Sigmoid colon (tissue), 7 donors: ENCODE measurements around the gene APCS. TPM values are rescaled to one million over a fixed set of nuclear protein-coding genes. Genes with fewer than 3 reads are reported as not detected.

Experiments
- DNase-seq: peaks from one replicate; pipeline ENCODE4 v3.0.0-alpha.2; 2019
- H3K27ac ChIP-seq, 4 donors: fragments of 200-600 bp; sonication (generic); one replicate each; pipeline ENCODE4 v1.5.1; 2016 to 2019; ENCODE audit warnings: mild to moderate bottlenecking in 1 of 4
- H3K27me3 ChIP-seq, 3 donors: fragments of 200-600 bp; sonication (generic); one replicate each; pipeline ENCODE4 v1.5.1; 2019; ENCODE audit warnings: mild to moderate bottlenecking in 1 of 3
- H3K36me3 ChIP-seq, 4 donors: fragments of 200-600 bp; sonication (generic); one replicate each; pipeline ENCODE4 v1.5.1; 2016 to 2019
- H3K4me1 ChIP-seq, 4 donors: fragments of 200-600 bp; sonication (generic); one replicate each; pipeline ENCODE4 v1.5.1; 2017 to 2019
- H3K4me3 ChIP-seq, 4 donors: fragments of 200-600 bp; sonication (generic); one replicate each; pipeline ENCODE4 v1.5.1; 2017 to 2019; ENCODE audit warnings: mild to moderate bottlenecking in 2 of 4, moderate library complexity in 1 of 4
- H3K9me3 ChIP-seq, 4 donors: fragments of 200-600 bp in 3 of 4; sonication (generic) in 3 of 4; one replicate each; pipeline versions ENCODE4 v1.5.1 to v1.6.1; 2013 to 2019
- CTCF ChIP-seq, 4 experiments: fragments of 450-650 bp in 3 of 4; fragments of 200-600 bp in 1 of 4; IDR thresholded peaks; one replicate each; pipeline ENCODE4 v1.5.1; 2016 to 2019; ENCODE audit warnings: antibody characterized with exemption in 4 of 4, mild to moderate bottlenecking in 3 of 4, moderate library complexity in 2 of 4
- EP300 ChIP-seq, 4 donors: sonication (generic); formaldehyde crosslinking; IDR thresholded peaks; one replicate each; pipeline ENCODE4 v1.6.1; 2017; ENCODE audit warnings: antibody characterized with exemption in 4 of 4
- POLR2A ChIP-seq, 2 donors: fragments of 450-650 bp; IDR thresholded peaks; one replicate each; pipeline ENCODE4 v1.6.1; 2016; ENCODE audit warnings: antibody characterized with exemption in 2 of 2, mild to moderate bottlenecking in 2 of 2, moderate library complexity in 2 of 2
- POLR2AphosphoS5 ChIP-seq, 4 donors: sonication (generic); formaldehyde crosslinking; IDR thresholded peaks; one replicate each; pipeline ENCODE4 v1.6.1; 2017; ENCODE audit warnings: antibody characterized with exemption in 4 of 4
- WGBS, 2 donors: extraction: QIAGEN DNeasy Blood & Tissue Kit; methylation state at CpG; one replicate each; pipeline ENCODE4 v1.1.7; 2013; 5-methylcytosine and 5-hydroxymethylcytosine counted together
- intact Hi-C: fragments of 100-400 bp; cut with DNase I; formaldehyde crosslinking; loops from one replicate; pipeline ENCODE4 v1.15.1; 2023
- polyA plus RNA-seq, 3 donors: library from polyadenylated mRNA; stranded (reverse); fragments of 200-250 nt; gene quantifications; one replicate each; pipeline ENCODE4 v1.2.3, GENCODE V29; 2013
- total RNA-seq, 4 donors: library from RNA; depleted of rRNA; stranded (reverse); fragments of >200 nt; gene quantifications; one replicate each; pipeline ENCODE4 v1.1.0, GENCODE V29; 2016
- donor health status: healthy with polysubstance abuse.
- donor health status: Bipolar disorder and iron deficiency.
- donor health status: healthy.

Gene APCS
- total and polyA plus RNA-seq, 7 donors, result not detected

GRCh38 chr1:159581422-159581821 is 6.2 kb upstream of the APCS start:
- no peak for DNase-seq
- TF ChIP-seq POLR2AphosphoS5 (IDR thresholded peaks at IDR 0.05), result no peak
- no peak for TF ChIP-seq EP300 (IDR thresholded peaks at IDR 0.05)
- TF ChIP-seq CTCF (IDR thresholded peaks at IDR 0.05), result no peak
- no peak for TF ChIP-seq POLR2A (IDR thresholded peaks at IDR 0.05)
- Histone ChIP-seq H3K36me3 (no peaks in the 10 kb centered on the region), H3K27me3 (no peaks in the 10 kb centered on the region), H3K27ac (no peak overlapping the region), H3K4me3 (no peak overlapping the region), H3K9me3 (no peaks in the 10 kb centered on the region), H3K4me1 (no peaks in the 10 kb centered on the region)
- WGBS, 2 donors, result 67 to 84% methylated on average over 1 of the region's 1 CpG
- intact Hi-C loops, result no loop called here

GRCh38 chr1:159584536-159584935 is 3.1 kb upstream of the APCS start:
- Histone ChIP-seq H3K4me1 (no peaks in the 10 kb centered on the region), H3K27ac (no peak overlapping the region), H3K4me3 (no peak overlapping the region), H3K27me3 (no peaks in the 10 kb centered on the region), H3K36me3 (no peaks in the 10 kb centered on the region), H3K9me3 (no peaks in the 10 kb centered on the region)
- WGBS, 2 donors, result 78 to 81% methylated on average over 2 of the region's 2 CpGs
- no peak for DNase-seq
- intact Hi-C loops, result no loop called here
- TF ChIP-seq POLR2AphosphoS5 (IDR thresholded peaks at IDR 0.05), result no peak
- TF ChIP-seq CTCF (IDR thresholded peaks at IDR 0.05), result no peak
- no peak for TF ChIP-seq EP300 (IDR thresholded peaks at IDR 0.05)
- TF ChIP-seq POLR2A (IDR thresholded peaks at IDR 0.05), result no peak

- intact Hi-C loops, result no loop called here
- Histone ChIP-seq H3K4me3 (no peak overlapping the region), H3K9me3 (peaks cover 0 to 4% (median 0%) of the 10 kb centered on the region in 4 donors), H3K27ac (no peak overlapping the region), H3K36me3 (no peaks in the 10 kb centered on the region), H3K27me3 (no peaks in the 10 kb centered on the region), H3K4me1 (no peaks in the 10 kb centered on the region)
- no peak for DNase-seq
- TF ChIP-seq CTCF (IDR thresholded peaks at IDR 0.05) (no peak), POLR2AphosphoS5 (IDR thresholded peaks at IDR 0.05) (no peak), EP300 (IDR thresholded peaks at IDR 0.05) (no peak), POLR2A (IDR thresholded peaks at IDR 0.05) (no peak)
- 80 to 88% methylated on average over 4 of the region's 4 CpGs for WGBS, 2 donors
Observed at GRCh38 chr1:159591981-159592380, 4.4 kb downstream of the APCS start.

- Histone ChIP-seq H3K9me3 (peaks cover 0 to 4% (median 0%) of the 10 kb centered on the region in 4 donors), H3K4me1 (no peaks in the 10 kb centered on the region), H3K27me3 (no peaks in the 10 kb centered on the region), H3K4me3 (no peak overlapping the region), H3K36me3 (no peaks in the 10 kb centered on the region), H3K27ac (no peak overlapping the region)
- TF ChIP-seq CTCF (IDR thresholded peaks at IDR 0.05), result no peak
- TF ChIP-seq EP300 (IDR thresholded peaks at IDR 0.05), result no peak
- TF ChIP-seq POLR2A (IDR thresholded peaks at IDR 0.05), result no peak
- no peak for TF ChIP-seq POLR2AphosphoS5 (IDR thresholded peaks at IDR 0.05)
- 44% methylated on average over 6 of the region's 6 CpGs for WGBS, 2 donors
- intact Hi-C loops, result no loop called here
- no peak for DNase-seq
Observed at GRCh38 chr1:159594625-159595405, 7.2 kb downstream of the APCS start.

GRCh38 chr1:159598196-159598595 is 10.6 kb downstream of the APCS start:
- intact Hi-C loops, result no loop called here
- Histone ChIP-seq H3K27me3 (no peaks in the 10 kb centered on the region), H3K27ac (no peak overlapping the region), H3K36me3 (no peaks in the 10 kb centered on the region), H3K4me1 (no peaks in the 10 kb centered on the region), H3K9me3 (no peaks in the 10 kb centered on the region), H3K4me3 (no peak overlapping the region)
- 48 to 73% methylated on average over 4 of the region's 4 CpGs for WGBS, 2 donors
- no peak for DNase-seq
- TF ChIP-seq EP300 (IDR thresholded peaks at IDR 0.05) (no peak), CTCF (IDR thresholded peaks at IDR 0.05) (no peak), POLR2AphosphoS5 (IDR thresholded peaks at IDR 0.05) (no peak), POLR2A (IDR thresholded peaks at IDR 0.05) (no peak)
